ENCODE results near the gene KCNQ2. TPM values are rescaled to one million over a fixed set of nuclear protein-coding genes. Genes with fewer than 3 reads are reported as not detected.

The KCNQ2 gene
- total and polyA plus RNA-seq, 3 donors from 2014 or later, result 36.2 to 60.9 (median 49.2) TPM

GRCh38 chr20:63513207-63513606, 40.8 kb upstream of the KCNQ2 start:
- no peaks in the 10 kb centered on the region for H3K9me3 ChIP-seq
- 91 to 94% methylated on average over 3 of the region's 3 CpGs for WGBS, 2 donors
- intact Hi-C loops (cut with DNase I; ENCODE audit: low total_unique reads), result no loop called here
- H3K4me1 ChIP-seq, result no peaks in the 10 kb centered on the region
- no peak overlapping the region for H3K4me3 ChIP-seq
- no peaks in the 10 kb centered on the region for H3K27me3 ChIP-seq
- TF ChIP-seq CTCF (IDR thresholded peaks at IDR 0.05) (no peak), POLR2A (IDR thresholded peaks at IDR 0.05) (no peak)
- no peaks in the 10 kb centered on the region for H3K36me3 ChIP-seq (ENCODE audit: low read depth, missing control alignments)
- H3K27ac ChIP-seq, result no peak overlapping the region
- no peak for DNase-seq

GRCh38 chr20:63509088-63509564, 36.7 kb upstream of the KCNQ2 start:
- DNase-seq, result no peak

GRCh38 chr20:63508072-63508768, 35.8 kb upstream of the KCNQ2 start:
- WGBS, 2 donors, result 86 to 91% methylated on average over 33 of the region's 33 CpGs
- TF ChIP-seq POLR2A (IDR thresholded peaks at IDR 0.05) (no peak), CTCF (IDR thresholded peaks at IDR 0.05) (no peak)

More at GRCh38 chr20:63509088-63509564, 36.7 kb upstream of the KCNQ2 start:
- Histone ChIP-seq H3K27ac (no peak overlapping the region), H3K36me3 (ENCODE audit: low read depth, missing control alignments) (no peaks in the 10 kb centered on the region), H3K27me3 (no peaks in the 10 kb centered on the region), H3K9me3 (no peaks in the 10 kb centered on the region), H3K4me3 (no peak overlapping the region), H3K4me1 (no peaks in the 10 kb centered on the region)
- 78 to 91% methylated on average over 9 of the region's 9 CpGs for WGBS, 2 donors
- no peak for TF ChIP-seq POLR2A (IDR thresholded peaks at IDR 0.05)
- TF ChIP-seq CTCF (IDR thresholded peaks at IDR 0.05), result no peak
- intact Hi-C loops (cut with DNase I; ENCODE audit: low total_unique reads), result no loop called here

GRCh38 chr20:63507083-63507743, 34.8 kb upstream of the KCNQ2 start:
- WGBS, 2 donors, result 92% methylated on average over 27 to 30 of the region's 30 CpGs
- TF ChIP-seq POLR2A (IDR thresholded peaks at IDR 0.05) (no peak), CTCF (IDR thresholded peaks at IDR 0.05) (no peak)
- no peaks in the 10 kb centered on the region for H3K4me1 ChIP-seq
- no peak for DNase-seq
- H3K27ac ChIP-seq, result no peak overlapping the region
- intact Hi-C loops (cut with DNase I; ENCODE audit: low total_unique reads), result no loop called here
- H3K4me3 ChIP-seq, result no peak overlapping the region
- no peaks in the 10 kb centered on the region for H3K27me3 ChIP-seq
- no peaks in the 10 kb centered on the region for H3K36me3 ChIP-seq (ENCODE audit: low read depth, missing control alignments)
- no peaks in the 10 kb centered on the region for H3K9me3 ChIP-seq

More at GRCh38 chr20:63508072-63508768, 35.8 kb upstream of the KCNQ2 start:
- Histone ChIP-seq H3K27ac (no peak overlapping the region), H3K9me3 (no peaks in the 10 kb centered on the region), H3K4me3 (no peak overlapping the region), H3K27me3 (no peaks in the 10 kb centered on the region), H3K4me1 (no peaks in the 10 kb centered on the region), H3K36me3 (ENCODE audit: low read depth, missing control alignments) (no peaks in the 10 kb centered on the region)
- no peak for DNase-seq
- intact Hi-C loops (cut with DNase I; ENCODE audit: low total_unique reads), result no loop called here

All from testis (tissue), 3 donors.